ENCODE data around the gene RNF138. TPM values are rescaled to one million over a fixed set of nuclear protein-coding genes. Genes with fewer than 3 reads are reported as not detected.

Gene RNF138
- total and polyA plus RNA-seq, 7 experiments from 2014 or later = 72.3 to 142 (median 98.4) TPM

- Histone ChIP-seq H3K27me3 (ENCODE audit: control insufficient read depth in 2 of 2, insufficient read depth in 2 of 2, low read length in 2 of 2) (no peaks in the 10 kb centered on the region), H3K36me3 (ENCODE audit: control insufficient read depth in 2 of 3, insufficient read depth in 3 of 3, low read length in 3 of 3) (peaks cover 0 to 23% (median 6%) of the 10 kb centered on the region in 3 experiments), H3K4me1 (ENCODE audit: control insufficient read depth in 2 of 2, insufficient read depth in 2 of 2, low read length in 2 of 2) (peaks cover 0 to 8% of the 10 kb centered on the region in 2 donors), H3K9me3 (ENCODE audit: control insufficient read depth in 2 of 3, low read length in 3 of 3) (no peaks in the 10 kb centered on the region), H3K27ac (ENCODE audit: low read depth, low read length) (no peak overlapping the region), H3K4me3 (ENCODE audit: low read length) (no peak overlapping the region)
- intact Hi-C loops (cut with micrococcal nuclease) = no loop called here
- DNase-seq (no peak), ATAC-seq (no peak)
- peak overlapping the region in 3 of 9 donors; percentile 52 to 64 (median 55) for H3K27ac Mint-ChIP-seq
- H3K27me3 Mint-ChIP-seq = no peaks in the 10 kb centered on the region
- peaks cover 8 to 27% (median 23%) of the 10 kb centered on the region in 5 donors for H3K36me3 Mint-ChIP-seq
- ChIA-PET POLR2A (no interaction called here), CTCF (no interaction called here)
- peaks cover 26 to 87% (median 79%) of the 10 kb centered on the region in 7 donors for H3K4me1 Mint-ChIP-seq
- H3K4me3 Mint-ChIP-seq = peak overlapping the region in 1 of 10 donors; percentile 39
- H3K9me3 Mint-ChIP-seq = no peaks in the 10 kb centered on the region
Observed at GRCh38 chr18:32110005-32110404, 18.3 kb downstream of the RNF138 start.

- Histone ChIP-seq H3K36me3 (ENCODE audit: control insufficient read depth in 2 of 3, insufficient read depth in 3 of 3, low read length in 3 of 3) (peaks cover 0 to 38% (median 9%) of the 10 kb centered on the region in 3 experiments), H3K9me3 (ENCODE audit: control insufficient read depth in 2 of 3, low read length in 3 of 3) (no peaks in the 10 kb centered on the region), H3K4me1 (ENCODE audit: control insufficient read depth in 2 of 2, insufficient read depth in 2 of 2, low read length in 2 of 2) (no peaks in the 10 kb centered on the region), H3K4me3 (ENCODE audit: low read length) (no peak overlapping the region), H3K27ac (ENCODE audit: low read depth, low read length) (no peak overlapping the region), H3K27me3 (ENCODE audit: control insufficient read depth in 2 of 2, insufficient read depth in 2 of 2, low read length in 2 of 2) (no peaks in the 10 kb centered on the region)
- ATAC-seq (no peak), DNase-seq (no peak)
- CTCF ChIA-PET = interaction anchor here (0.6 kb wide), 1 partner anchor 132 kb away, joined by 3 read pairs; no protein-coding TSS in a partner anchor
- peak overlapping the region in 8 of 9 donors; percentile 25 to 76 (median 55) for H3K27ac Mint-ChIP-seq
- peak overlapping the region in 2 of 10 donors; percentile 23 for H3K4me3 Mint-ChIP-seq
- H3K4me1 Mint-ChIP-seq = peaks cover 29 to 84% (median 76%) of the 10 kb centered on the region in 7 donors
- intact Hi-C loops (cut with micrococcal nuclease) = no loop called here
- H3K9me3 Mint-ChIP-seq = no peaks in the 10 kb centered on the region
- peaks cover 14 to 30% (median 29%) of the 10 kb centered on the region in 5 donors for H3K36me3 Mint-ChIP-seq
- POLR2A ChIA-PET = interaction anchor here (1.1 kb wide), 1 partner anchor 92 kb away, joined by 4 read pairs; the partner anchor contains the start of gene RNF125
- no peaks in the 10 kb centered on the region for H3K27me3 Mint-ChIP-seq
Observed at GRCh38 chr18:32111706-32112105, 20.0 kb downstream of the RNF138 start.

- peaks cover 0 to 50% (median 9%) of the 10 kb centered on the region in 3 experiments for H3K36me3 ChIP-seq (ENCODE audit: control insufficient read depth in 2 of 3, insufficient read depth in 3 of 3, low read length in 3 of 3)
- POLR2A ChIA-PET = no interaction called here
Observed at GRCh38 chr18:32112826-32113225, 21.2 kb downstream of the RNF138 start.

GRCh38 chr18:32114293-32114942 lies 22.7 kb downstream of the RNF138 start:
- Mint-ChIP-seq H3K36me3 (peaks cover 14 to 37% (median 27%) of the 10 kb centered on the region in 5 donors), H3K4me1 (peaks cover 24 to 76% (median 68%) of the 10 kb centered on the region in 7 donors), H3K27ac (peak overlapping the region in 7 of 9 donors; percentile 14 to 86 (median 30)), H3K27me3 (no peaks in the 10 kb centered on the region), H3K9me3 (no peaks in the 10 kb centered on the region), H3K4me3 (no peak overlapping the region)
- peaks cover 0 to 51% (median 9%) of the 10 kb centered on the region in 3 experiments for H3K36me3 ChIP-seq (ENCODE audit: control insufficient read depth in 2 of 3, insufficient read depth in 3 of 3, low read length in 3 of 3)
- ATAC-seq = no peak
- CTCF ChIA-PET = no interaction called here
- H3K27me3 ChIP-seq (ENCODE audit: control insufficient read depth in 2 of 2, insufficient read depth in 2 of 2, low read length in 2 of 2) = no peaks in the 10 kb centered on the region
- H3K4me3 ChIP-seq (ENCODE audit: low read length) = no peak overlapping the region
- no peak for DNase-seq
- no peak overlapping the region for H3K27ac ChIP-seq (ENCODE audit: low read depth, low read length)
- POLR2A ChIA-PET = no interaction called here
- H3K4me1 ChIP-seq (ENCODE audit: control insufficient read depth in 2 of 2, insufficient read depth in 2 of 2, low read length in 2 of 2) = peaks cover 0 to 6% of the 10 kb centered on the region in 2 donors
- intact Hi-C loops (cut with micrococcal nuclease) = no loop called here
- no peaks in the 10 kb centered on the region for H3K9me3 ChIP-seq (ENCODE audit: control insufficient read depth in 2 of 3, low read length in 3 of 3)

More at GRCh38 chr18:32112826-32113225, 21.2 kb downstream of the RNF138 start:
- Mint-ChIP-seq H3K4me1 (peaks cover 33 to 86% (median 81%) of the 10 kb centered on the region in 7 donors), H3K36me3 (peaks cover 14 to 36% (median 27%) of the 10 kb centered on the region in 5 donors), H3K9me3 (no peaks in the 10 kb centered on the region), H3K27ac (peak overlapping the region in 4 of 9 donors; percentile 17 to 50 (median 36)), H3K4me3 (peak overlapping the region in 1 of 10 donors; percentile 11), H3K27me3 (no peaks in the 10 kb centered on the region)
- Histone ChIP-seq H3K4me1 (ENCODE audit: control insufficient read depth in 2 of 2, insufficient read depth in 2 of 2, low read length in 2 of 2) (peaks cover 0 to 6% of the 10 kb centered on the region in 2 donors), H3K9me3 (ENCODE audit: control insufficient read depth in 2 of 3, low read length in 3 of 3) (no peaks in the 10 kb centered on the region), H3K27ac (ENCODE audit: low read depth, low read length) (no peak overlapping the region), H3K4me3 (ENCODE audit: low read length) (no peak overlapping the region), H3K27me3 (ENCODE audit: control insufficient read depth in 2 of 2, insufficient read depth in 2 of 2, low read length in 2 of 2) (no peaks in the 10 kb centered on the region)
- DNase-seq = no peak
- intact Hi-C loops (cut with micrococcal nuclease) = no loop called here
- CTCF ChIA-PET = interaction anchor here (0.7 kb wide), 1 partner anchor 16 kb away, joined by 3 read pairs; no protein-coding TSS in a partner anchor
- no peak for ATAC-seq

- Mint-ChIP-seq H3K27me3 (no peaks in the 10 kb centered on the region), H3K9me3 (no peaks in the 10 kb centered on the region), H3K36me3 (peaks cover 3 to 39% (median 17%) of the 10 kb centered on the region in 5 donors), H3K4me1 (peaks cover 4 to 35% (median 18%) of the 10 kb centered on the region in 7 donors), H3K4me3 (no peak overlapping the region), H3K27ac (peak overlapping the region in 5 of 9 donors; percentile 38 to 58 (median 51))
- intact Hi-C loops (cut with micrococcal nuclease) = no loop called here
- POLR2A ChIA-PET = interaction anchor here (0.5 kb wide), 1 partner anchor 266 kb away, joined by 3 read pairs; no protein-coding TSS in a partner anchor
- no peaks in the 10 kb centered on the region for H3K27me3 ChIP-seq (ENCODE audit: control insufficient read depth in 2 of 2, insufficient read depth in 2 of 2, low read length in 2 of 2)
- no peak for ATAC-seq
- CTCF ChIA-PET = no interaction called here
- H3K36me3 ChIP-seq (ENCODE audit: control insufficient read depth in 2 of 3, insufficient read depth in 3 of 3, low read length in 3 of 3) = peaks cover 0 to 52% (median 11%) of the 10 kb centered on the region in 3 experiments
- peaks cover 0 to 6% of the 10 kb centered on the region in 2 donors for H3K4me1 ChIP-seq (ENCODE audit: control insufficient read depth in 2 of 2, insufficient read depth in 2 of 2, low read length in 2 of 2)
- no peak overlapping the region for H3K4me3 ChIP-seq (ENCODE audit: low read length)
- DNase-seq = no peak
- H3K9me3 ChIP-seq (ENCODE audit: control insufficient read depth in 2 of 3, low read length in 3 of 3) = no peaks in the 10 kb centered on the region
- H3K27ac ChIP-seq (ENCODE audit: low read depth, low read length) = no peak overlapping the region
Observed at GRCh38 chr18:32122039-32122438, 30.4 kb downstream of the RNF138 start.

GRCh38 chr18:32126538-32126937 lies 34.9 kb downstream of the RNF138 start:
- intact Hi-C loops (cut with micrococcal nuclease) = no loop called here
- no peak for DNase-seq
- no peak overlapping the region for H3K4me3 ChIP-seq (ENCODE audit: low read length)
- H3K4me3 Mint-ChIP-seq = no peak overlapping the region
- no peak for ATAC-seq
- POLR2A ChIA-PET = interaction anchor here (0.7 kb wide), 1 partner anchor 10 kb away, joined by 3 read pairs; no protein-coding TSS in a partner anchor
- peak overlapping the region in 3 of 9 donors; percentile 4 to 53 (median 32) for H3K27ac Mint-ChIP-seq
- H3K36me3 ChIP-seq (ENCODE audit: control insufficient read depth in 2 of 3, insufficient read depth in 3 of 3, low read length in 3 of 3) = peaks cover 3 to 36% (median 16%) of the 10 kb centered on the region in 3 experiments
- no peak overlapping the region for H3K27ac ChIP-seq (ENCODE audit: low read depth, low read length)
- no peaks in the 10 kb centered on the region for H3K27me3 ChIP-seq (ENCODE audit: control insufficient read depth in 2 of 2, insufficient read depth in 2 of 2, low read length in 2 of 2)
- peaks cover 0 to 20% (median 7%) of the 10 kb centered on the region in 7 donors for H3K4me1 Mint-ChIP-seq
- no peaks in the 10 kb centered on the region for H3K9me3 ChIP-seq (ENCODE audit: control insufficient read depth in 2 of 3, low read length in 3 of 3)
- H3K27me3 Mint-ChIP-seq = no peaks in the 10 kb centered on the region
- no peaks in the 10 kb centered on the region for H3K9me3 Mint-ChIP-seq
- H3K36me3 Mint-ChIP-seq = peaks cover 7 to 33% (median 18%) of the 10 kb centered on the region in 5 donors
- CTCF ChIA-PET = no interaction called here
- no peaks in the 10 kb centered on the region for H3K4me1 ChIP-seq (ENCODE audit: control insufficient read depth in 2 of 2, insufficient read depth in 2 of 2, low read length in 2 of 2)

All from naive thymus-derived CD4-positive, alpha-beta T cell (primary cell).